B cell (primary cell): ENCODE results near the gene ASTN2. TPM values are rescaled to one million over a fixed set of nuclear protein-coding genes. Genes with fewer than 3 reads are reported as not detected.

Source experiments
- ATAC-seq: fragments of 200-7000 bp; cut with Tn5 transposase; one replicate; pipeline ENCODE4 v1.10.0; 2021; ENCODE audit warnings: low read depth, mild to moderate bottlenecking, moderate number of reproducible peaks, moderate library complexity
- CTCF ChIA-PET: fragments of 350-600 bp; sonication (Branson Sonifier 250); formaldehyde crosslinking; loops from one replicate; lab custom pipeline; 2021; ENCODE audit warnings: antibody characterized with exemption, inconsistent platforms; lab: Charles Lee
- POLR2A ChIA-PET: fragments of 350-600 bp; sonication (Branson Sonifier 250); formaldehyde crosslinking; loops from one replicate; lab custom pipeline; 2021; ENCODE audit warnings: antibody characterized with exemption; lab: Charles Lee
- DNase-seq: peaks from one replicate; pipeline ENCODE4 v3.0.0; 2013
- H2AFZ ChIP-seq: 2 replicates; pipeline ENCODE4 v1.6.1; 2012; ENCODE audit warnings: mild to moderate bottlenecking, low read depth, low read length; ENCODE audit not compliant: insufficient read depth, poor library complexity, severe bottlenecking
- H3K27ac ChIP-seq, 2 donors: 1 replicate in 1 of 2; 2 replicates in 1 of 2; pipeline ENCODE4 v1.5.1; 2012 to 2013; ENCODE audit warnings: low read length in 2 of 2, mild to moderate bottlenecking in 2 of 2, moderate library complexity in 1 of 2
- H3K27me3 ChIP-seq, 4 experiments: fragments of 200-600 bp in 1 of 4; sonication (generic) in 1 of 4; replicated peaks in 1 of 4; 1 replicate in 2 of 4; 2 replicates in 2 of 4; pipeline versions ENCODE4 v1.6.1 to v1.7.0; 2013 to 2016; ENCODE audit warnings: low read length in 3 of 4, mild to moderate bottlenecking in 2 of 4, mixed read lengths in 1 of 4, moderate library complexity in 1 of 4; ENCODE audit not compliant: insufficient read depth in 4 of 4, control insufficient read depth in 3 of 4; ENCODE audit errors: control extremely low read depth in 1 of 4
- H3K36me3 ChIP-seq, 2 experiments: replicated peaks in 1 of 2; 1 replicate in 1 of 2; 2 replicates in 1 of 2; pipeline versions ENCODE4 v1.6.1 to v1.7.1; 2013; ENCODE audit warnings: low read length in 1 of 2; ENCODE audit not compliant: insufficient read depth in 2 of 2, control insufficient read depth in 1 of 2; ENCODE audit errors: control extremely low read depth in 1 of 2, extremely low read depth in 1 of 2
- H3K4me1 ChIP-seq, 2 donors: fragments of 200-600 bp in 1 of 2; sonication (generic) in 1 of 2; 1 replicate in 1 of 2; 2 replicates in 1 of 2; pipeline versions ENCODE4 v1.5.1 to v1.6.1; 2013 to 2017; ENCODE audit warnings: low read length in 2 of 2; ENCODE audit not compliant: control insufficient read depth in 2 of 2, insufficient read depth in 2 of 2
- H3K4me2 ChIP-seq: replicated peaks from 2 replicates; pipeline ENCODE3; 2012; ENCODE audit warnings: mild to moderate bottlenecking, low read depth, low read length; ENCODE audit not compliant: poor library complexity, severe bottlenecking
- H3K4me3 ChIP-seq, 5 experiments: fragments of 200-600 bp in 1 of 5; sonication (generic) in 1 of 5; 1 replicate in 3 of 5; 2 replicates in 2 of 5; pipeline versions ENCODE4 v1.5.1 to v1.7.0; 2011 to 2016; ENCODE audit warnings: low read length in 4 of 5, mild to moderate bottlenecking in 4 of 5, low read depth in 2 of 5, control low read depth in 1 of 5, moderate library complexity in 1 of 5; ENCODE audit not compliant: insufficient read depth in 1 of 5; ENCODE audit errors: control extremely low read depth in 1 of 5, extremely low read depth in 1 of 5
- H3K79me2 ChIP-seq: fragments of 200-600 bp; sonication (generic); one replicate; pipeline ENCODE4 v1.6.0; 2016; ENCODE audit warnings: low read length; ENCODE audit not compliant: control insufficient read depth, insufficient read depth
- H3K9ac ChIP-seq: fragments of 200-600 bp; sonication (generic); 2 replicates; pipeline ENCODE4 v1.6.1; 2017; ENCODE audit warnings: mild to moderate bottlenecking, low read length, moderate library complexity
- H3K9me3 ChIP-seq, 3 donors: one replicate each; pipeline versions ENCODE4 v1.6.1 to v1.7.1; 2013; ENCODE audit warnings: low read length in 2 of 3; ENCODE audit not compliant: control insufficient read depth in 2 of 3, insufficient read depth in 1 of 3; ENCODE audit errors: control extremely low read depth in 1 of 3
- H4K20me1 ChIP-seq: 2 replicates; pipeline ENCODE4 v1.6.0; 2012; ENCODE audit warnings: mild to moderate bottlenecking, low read length; ENCODE audit not compliant: insufficient read depth, control insufficient read depth, poor library complexity, severe bottlenecking
- H3K27ac Mint-ChIP-seq: one replicate; pipeline ENCODE4 v1.8.0; 2021; ENCODE audit warnings: mixed read lengths
- H3K27me3 Mint-ChIP-seq: one replicate; pipeline ENCODE4 v1.8.0; 2021; ENCODE audit warnings: mixed read lengths
- H3K4me1 Mint-ChIP-seq: one replicate; pipeline ENCODE4 v1.8.0; 2021; ENCODE audit warnings: mixed read lengths
- H3K4me3 Mint-ChIP-seq: one replicate; pipeline ENCODE4 v1.8.0; 2021; ENCODE audit warnings: mixed read lengths
- H3K9me3 Mint-ChIP-seq: one replicate; pipeline ENCODE4 v1.8.0; 2022; ENCODE audit warnings: mixed read lengths; ENCODE audit not compliant: insufficient read depth
- EZH2 ChIP-seq: IDR thresholded peaks from 2 replicates; pipeline ENCODE4 v1.6.1; 2012; ENCODE audit warnings: borderline replicate concordance, low read depth, mild to moderate bottlenecking, moderate library complexity, low read length; ENCODE audit not compliant: insufficient read depth, poor library complexity, severe bottlenecking
- whole genome bisulfite sequencing: methylation state at CpG from one replicate; pipeline ENCODE4 v1.1.5; 2013; ENCODE audit warnings: missing lambda C conversion rate; ENCODE audit not compliant: insufficient coverage; 5-methylcytosine and 5-hydroxymethylcytosine counted together
- intact Hi-C: fragments of 100-400 bp; cut with micrococcal nuclease; formaldehyde crosslinking; loops from one replicate; pipeline ENCODE4 v1.10.0; 2022
- polyA plus RNA-seq: library from polyadenylated mRNA; depleted of rRNA; stranded (reverse); fragments of >200 nt; gene quantifications from 2 replicates; pipeline ENCODE4 v1.2.3, GENCODE V29; 2012
- total RNA-seq, 2 donors: library from RNA; stranded (reverse); fragments of 120-200 nt in 1 of 2; gene quantifications; 1 replicate in 1 of 2; 2 replicates in 1 of 2; pipeline versions ENCODE4 v1.2.3 to v1.2.4, GENCODE V29; 2013 to 2022
- TF ChIP-seq, protein P1 (sequence below): fragments of 200-600 bp; IDR thresholded peaks from one replicate; pipeline ENCODE4 v1.8.0; 2022; ENCODE audit warnings: antibody characterized with exemption, mild to moderate bottlenecking

The ASTN2 gene
- total and polyA plus RNA-seq, 2 donors (not counting 1 experiment from before 2014, with no cell fraction given), result 1.2 to 3.6 TPM

DNA sequence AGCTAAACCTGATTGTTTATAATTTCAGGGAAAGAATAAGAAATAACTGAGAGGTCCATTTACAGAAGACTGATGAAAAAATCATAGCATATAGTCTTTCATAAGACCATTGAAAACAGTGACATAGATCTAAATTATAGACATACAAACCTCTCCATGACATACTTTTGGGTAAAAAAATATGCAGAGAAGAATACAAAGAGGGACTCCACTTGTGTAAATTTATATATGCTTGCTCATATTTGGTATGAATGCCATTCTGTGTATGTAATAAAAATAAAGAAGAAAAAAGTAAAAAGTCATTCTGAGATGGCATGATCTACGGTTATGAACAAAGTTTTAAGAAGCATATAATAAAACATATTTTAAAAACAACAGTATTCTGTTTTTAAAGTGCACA is 310.7 kb downstream of the ASTN2 start:
- DNase-seq, result no peak
- Histone ChIP-seq H4K20me1 (no peaks in the 10 kb centered on the region), H3K9me3 (no peaks in the 10 kb centered on the region), H3K27ac (no peak overlapping the region), H3K79me2 (no peaks in the 10 kb centered on the region), H3K4me1 (no peaks in the 10 kb centered on the region), H3K27me3 (no peaks in the 10 kb centered on the region), H3K9ac (no peak overlapping the region), H3K4me3 (no peak overlapping the region), H2AFZ (no peak overlapping the region), H3K4me2 (no peak overlapping the region), H3K36me3 (no peaks in the 10 kb centered on the region)
- POLR2A ChIA-PET, result no interaction called here
- WGBS, result no CpG with 5 or more reads among the region's 1 CpG
- CTCF ChIA-PET, result no interaction called here
- no peaks in the 10 kb centered on the region for H3K27me3 Mint-ChIP-seq
- no peak for ATAC-seq
- intact Hi-C loops, result no loop called here
- no peak for TF ChIP-seq EZH2
- TF ChIP-seq, protein P1, sequence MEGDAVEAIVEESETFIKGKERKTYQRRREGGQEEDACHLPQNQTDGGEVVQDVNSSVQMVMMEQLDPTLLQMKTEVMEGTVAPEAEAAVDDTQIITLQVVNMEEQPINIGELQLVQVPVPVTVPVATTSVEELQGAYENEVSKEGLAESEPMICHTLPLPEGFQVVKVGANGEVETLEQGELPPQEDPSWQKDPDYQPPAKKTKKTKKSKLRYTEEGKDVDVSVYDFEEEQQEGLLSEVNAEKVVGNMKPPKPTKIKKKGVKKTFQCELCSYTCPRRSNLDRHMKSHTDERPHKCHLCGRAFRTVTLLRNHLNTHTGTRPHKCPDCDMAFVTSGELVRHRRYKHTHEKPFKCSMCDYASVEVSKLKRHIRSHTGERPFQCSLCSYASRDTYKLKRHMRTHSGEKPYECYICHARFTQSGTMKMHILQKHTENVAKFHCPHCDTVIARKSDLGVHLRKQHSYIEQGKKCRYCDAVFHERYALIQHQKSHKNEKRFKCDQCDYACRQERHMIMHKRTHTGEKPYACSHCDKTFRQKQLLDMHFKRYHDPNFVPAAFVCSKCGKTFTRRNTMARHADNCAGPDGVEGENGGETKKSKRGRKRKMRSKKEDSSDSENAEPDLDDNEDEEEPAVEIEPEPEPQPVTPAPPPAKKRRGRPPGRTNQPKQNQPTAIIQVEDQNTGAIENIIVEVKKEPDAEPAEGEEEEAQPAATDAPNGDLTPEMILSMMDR, result no peak
- no peaks in the 10 kb centered on the region for H3K4me1 Mint-ChIP-seq
- H3K9me3 Mint-ChIP-seq, result no peaks in the 10 kb centered on the region
- no peak overlapping the region for H3K4me3 Mint-ChIP-seq
- H3K27ac Mint-ChIP-seq, result no peak overlapping the region

DNA sequence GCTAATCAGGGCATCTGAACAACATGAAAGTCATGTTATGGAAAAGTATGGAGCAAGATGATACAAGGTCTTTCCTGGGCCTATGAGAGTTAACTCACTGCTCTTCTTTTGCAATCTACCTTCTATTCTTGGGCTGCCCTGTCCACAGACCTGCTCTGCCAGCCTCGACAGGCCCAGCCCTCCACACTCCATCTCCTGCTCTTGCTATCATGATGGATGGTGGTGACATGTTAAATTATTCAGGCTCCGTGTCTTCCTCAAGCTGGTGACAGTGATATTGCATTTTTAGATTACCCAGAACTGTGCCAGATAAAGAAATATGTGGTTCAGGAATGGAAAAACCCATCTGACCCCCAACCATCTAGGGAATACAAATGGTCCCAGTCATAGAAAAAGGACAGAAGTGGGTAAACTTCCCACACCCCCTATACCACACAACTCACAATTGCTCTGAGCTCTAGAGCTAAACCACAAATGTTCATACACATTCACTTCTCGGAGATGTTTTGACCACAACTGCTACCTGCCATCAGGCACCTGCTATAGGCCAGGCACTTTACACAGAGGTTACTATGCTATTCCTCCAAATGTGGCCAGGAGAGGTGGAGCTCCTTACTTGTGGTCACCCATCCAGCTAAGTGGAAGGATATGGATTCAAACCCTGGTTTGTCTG is 311.3 kb downstream of the ASTN2 start:
- H4K20me1 ChIP-seq, result no peaks in the 10 kb centered on the region
- 50% methylated on average over 1 of the region's 3 CpGs for WGBS

More for the DNA sequence above, 311.3 kb downstream of the ASTN2 start:
- Histone ChIP-seq H3K4me1 (no peaks in the 10 kb centered on the region), H3K36me3 (no peaks in the 10 kb centered on the region), H3K27me3 (no peaks in the 10 kb centered on the region), H3K4me3 (no peak overlapping the region), H3K79me2 (no peaks in the 10 kb centered on the region), H3K4me2 (no peak overlapping the region), H3K27ac (no peak overlapping the region), H2AFZ (no peak overlapping the region), H3K9ac (no peak overlapping the region), H3K9me3 (no peaks in the 10 kb centered on the region)
- DNase-seq (no peak), ATAC-seq (no peak)
- no peaks in the 10 kb centered on the region for H3K4me1 Mint-ChIP-seq
- H3K9me3 Mint-ChIP-seq, result no peaks in the 10 kb centered on the region
- ChIA-PET CTCF (no interaction called here), POLR2A (no interaction called here)
- no peaks in the 10 kb centered on the region for H3K27me3 Mint-ChIP-seq
- no peak overlapping the region for H3K4me3 Mint-ChIP-seq
- intact Hi-C loops, result no loop called here
- H3K27ac Mint-ChIP-seq, result no peak overlapping the region
- no peak for TF ChIP-seq EZH2
- TF ChIP-seq, protein P1, result no peak
